HepG2 (cell line): ENCODE results near the gene PIP4K2B. TPM values are rescaled to one million over a fixed set of nuclear protein-coding genes. Genes with fewer than 3 reads are reported as not detected.

Experiments used
- HES4 ChIP-seq: sonication (generic); formaldehyde crosslinking; IDR thresholded peaks from 2 replicates; pipeline ENCODE4 v1.9.0; 2021; ENCODE audit warnings: mild to moderate bottlenecking, missing genetic modification reagents, borderline replicate concordance
- MIER3 ChIP-seq: IDR thresholded peaks from 2 replicates; pipeline ENCODE4 v1.6.1; 2016; ENCODE audit warnings: missing compliant biosample characterization, borderline replicate concordance
- MIXL1 ChIP-seq: IDR thresholded peaks from 2 replicates; pipeline ENCODE4 v1.6.1; 2016
- PHF20 ChIP-seq: sonication (generic); formaldehyde crosslinking; IDR thresholded peaks from 2 replicates; pipeline ENCODE4 v1.5.0; 2020; ENCODE audit warnings: mild to moderate bottlenecking, missing genetic modification reagents
- PRPF4 ChIP-seq: fragments of 200-400 bp; formaldehyde crosslinking; IDR thresholded peaks from 2 replicates; pipeline ENCODE4 v1.6.1; 2016; ENCODE audit warnings: low read length, low read depth; ENCODE audit not compliant: poor library complexity, severe bottlenecking
- SMAD3 ChIP-seq: sonication (generic); formaldehyde crosslinking; IDR thresholded peaks from 2 replicates; pipeline ENCODE4 v1.4.0; 2020; ENCODE audit warnings: missing genetic modification reagents
- ZFP41 ChIP-seq: sonication (generic); formaldehyde crosslinking; IDR thresholded peaks from 2 replicates; pipeline ENCODE4 v1.4.0; 2020; ENCODE audit warnings: mild to moderate bottlenecking, missing genetic modification reagents, borderline replicate concordance
- ZNF101 ChIP-seq: sonication (generic); formaldehyde crosslinking; IDR thresholded peaks from 2 replicates; pipeline ENCODE4 v1.4.0; 2020; ENCODE audit warnings: mild to moderate bottlenecking, low read depth, missing genetic modification reagents, borderline replicate concordance
- ZNF354B ChIP-seq: sonication (generic); formaldehyde crosslinking; IDR thresholded peaks from 2 replicates; pipeline ENCODE4 v1.8.0; 2022; ENCODE audit warnings: mild to moderate bottlenecking, missing genetic modification reagents
- ZNF451 ChIP-seq: sonication (generic); formaldehyde crosslinking; IDR thresholded peaks from 2 replicates; pipeline ENCODE4 v1.5.0; 2020; ENCODE audit warnings: mild to moderate bottlenecking, missing genetic modification reagents
- ZNF552 ChIP-seq: sonication (generic); formaldehyde crosslinking; IDR thresholded peaks from 2 replicates; pipeline ENCODE4 v1.9.0; 2022; ENCODE audit warnings: missing genetic modification reagents, mild to moderate bottlenecking, borderline replicate concordance
- ZNF563 ChIP-seq: sonication (generic); formaldehyde crosslinking; IDR thresholded peaks from 2 replicates; pipeline ENCODE4 v1.8.0; 2022; ENCODE audit warnings: mild to moderate bottlenecking, moderate library complexity, missing genetic modification reagents
- polyA plus RNA-seq, 8 experiments: library from polyadenylated mRNA; depleted of rRNA in 3 of 8; stranded (reverse) in 7 of 8; unstranded in 1 of 8; fragments of >200 nt; fragmentation: Illumina TruSeq in 4 of 8; extraction: Trizol in 4 of 8; gene quantifications; 2 replicates each; pipeline versions ENCODE4 v1.2.1 to v1.2.3, GENCODE V29; 2011 to 2016; ENCODE audit warnings: low read depth in 4 of 8, missing spikeins in 1 of 8, mixed read lengths in 1 of 8; ENCODE audit not compliant: insufficient read depth in 1 of 8
- total RNA-seq, 5 experiments: library from RNA; depleted of rRNA; stranded (reverse); fragments of >200 nt; fragmentation: Illumina TruSeq; extraction: Trizol; gene quantifications; 2 replicates each; pipeline ENCODE4 v1.2.3, GENCODE V29; 2016; ENCODE audit warnings: low read depth in 1 of 5
- TF ChIP-seq, protein P1 (sequence below), 2 experiments: fragments of 450-650 bp in 1 of 2; sonication (generic) in 1 of 2; formaldehyde crosslinking in 1 of 2; IDR thresholded peaks; 2 replicates each; pipeline versions ENCODE4 v1.6.1 to v1.8.0; 2016 to 2022; ENCODE audit warnings: antibody characterized with exemption in 1 of 2, mild to moderate bottlenecking in 1 of 2, missing genetic modification reagents in 1 of 2
- TF ChIP-seq, protein P2 (sequence below): sonication (generic); formaldehyde crosslinking; IDR thresholded peaks from 2 replicates; pipeline ENCODE4 v1.4.0; 2020; ENCODE audit warnings: missing genetic modification reagents; ENCODE audit errors: not compliant biosample characterization
- TF ChIP-seq, protein P3 (sequence below): sonication (generic); formaldehyde crosslinking; conservative IDR thresholded peaks from 2 replicates; pipeline ENCODE4 v1.4.0; 2020; ENCODE audit warnings: missing genetic modification reagents
- TF ChIP-seq, protein P4 (sequence below): sonication (generic); formaldehyde crosslinking; IDR thresholded peaks from 2 replicates; pipeline ENCODE4 v1.4.0; 2020; ENCODE audit warnings: missing genetic modification reagents, low read depth, mild to moderate bottlenecking, borderline replicate concordance

The PIP4K2B gene
- total and polyA plus RNA-seq, 2 of the 13 experiments (the other 11 are each of a cell fraction or from before 2014, with no cell fraction given), result 20.4 to 54.0 TPM

DNA sequence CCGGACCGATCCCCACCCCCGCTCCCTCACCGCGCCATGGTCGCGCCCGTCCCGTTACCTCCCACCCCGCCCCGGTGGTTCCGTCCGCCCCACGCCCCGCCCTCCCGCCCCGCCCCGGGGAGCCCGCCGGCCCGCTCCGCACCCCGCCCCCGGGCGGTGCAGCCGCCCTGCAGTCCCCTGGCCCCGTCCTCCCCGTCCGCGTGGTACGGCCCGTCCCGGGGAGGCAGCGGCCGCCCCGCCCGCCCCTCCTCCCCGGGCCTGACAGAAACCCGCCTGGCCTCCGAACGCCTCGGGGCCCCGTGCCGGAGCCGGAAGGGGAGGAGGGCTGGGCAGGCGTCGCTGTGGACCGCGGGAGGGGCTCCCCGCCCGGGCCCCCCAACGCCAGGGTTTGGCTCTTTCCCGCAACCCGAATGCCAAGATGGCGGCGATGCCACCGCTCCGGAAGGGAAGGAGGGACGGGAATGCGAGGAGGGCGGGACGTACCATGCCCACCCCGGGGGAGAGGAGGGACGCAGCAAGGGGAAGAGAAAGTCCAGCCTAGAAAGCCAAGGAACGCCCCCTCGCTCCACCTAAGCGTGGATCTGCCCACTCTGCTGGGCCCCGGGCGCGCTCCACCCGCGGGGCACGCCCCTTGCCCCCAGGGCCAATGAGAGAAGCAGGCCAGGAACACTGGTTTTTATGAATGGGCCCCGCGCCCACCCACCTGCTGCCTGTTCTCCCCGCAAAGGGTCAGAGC, at the start of gene PIP4K2B (continued):
- TF ChIP-seq, protein P1, sequence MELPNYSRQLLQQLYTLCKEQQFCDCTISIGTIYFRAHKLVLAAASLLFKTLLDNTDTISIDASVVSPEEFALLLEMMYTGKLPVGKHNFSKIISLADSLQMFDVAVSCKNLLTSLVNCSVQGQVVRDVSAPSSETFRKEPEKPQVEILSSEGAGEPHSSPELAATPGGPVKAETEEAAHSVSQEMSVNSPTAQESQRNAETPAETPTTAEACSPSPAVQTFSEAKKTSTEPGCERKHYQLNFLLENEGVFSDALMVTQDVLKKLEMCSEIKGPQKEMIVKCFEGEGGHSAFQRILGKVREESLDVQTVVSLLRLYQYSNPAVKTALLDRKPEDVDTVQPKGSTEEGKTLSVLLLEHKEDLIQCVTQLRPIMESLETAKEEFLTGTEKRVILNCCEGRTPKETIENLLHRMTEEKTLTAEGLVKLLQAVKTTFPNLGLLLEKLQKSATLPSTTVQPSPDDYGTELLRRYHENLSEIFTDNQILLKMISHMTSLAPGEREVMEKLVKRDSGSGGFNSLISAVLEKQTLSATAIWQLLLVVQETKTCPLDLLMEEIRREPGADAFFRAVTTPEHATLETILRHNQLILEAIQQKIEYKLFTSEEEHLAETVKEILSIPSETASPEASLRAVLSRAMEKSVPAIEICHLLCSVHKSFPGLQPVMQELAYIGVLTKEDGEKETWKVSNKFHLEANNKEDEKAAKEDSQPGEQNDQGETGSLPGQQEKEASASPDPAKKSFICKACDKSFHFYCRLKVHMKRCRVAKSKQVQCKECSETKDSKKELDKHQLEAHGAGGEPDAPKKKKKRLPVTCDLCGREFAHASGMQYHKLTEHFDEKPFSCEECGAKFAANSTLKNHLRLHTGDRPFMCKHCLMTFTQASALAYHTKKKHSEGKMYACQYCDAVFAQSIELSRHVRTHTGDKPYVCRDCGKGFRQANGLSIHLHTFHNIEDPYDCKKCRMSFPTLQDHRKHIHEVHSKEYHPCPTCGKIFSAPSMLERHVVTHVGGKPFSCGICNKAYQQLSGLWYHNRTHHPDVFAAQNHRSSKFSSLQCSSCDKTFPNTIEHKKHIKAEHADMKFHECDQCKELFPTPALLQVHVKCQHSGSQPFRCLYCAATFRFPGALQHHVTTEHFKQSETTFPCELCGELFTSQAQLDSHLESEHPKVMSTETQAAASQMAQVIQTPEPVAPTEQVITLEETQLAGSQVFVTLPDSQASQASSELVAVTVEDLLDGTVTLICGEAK (IDR thresholded peaks at IDR 0.05), result no peak
- TF ChIP-seq, protein P1 (CRISPR knock-in tag; IDR thresholded peaks at IDR 0.05), result no peak
- no peak for TF ChIP-seq PRPF4
- TF ChIP-seq, protein P2, sequence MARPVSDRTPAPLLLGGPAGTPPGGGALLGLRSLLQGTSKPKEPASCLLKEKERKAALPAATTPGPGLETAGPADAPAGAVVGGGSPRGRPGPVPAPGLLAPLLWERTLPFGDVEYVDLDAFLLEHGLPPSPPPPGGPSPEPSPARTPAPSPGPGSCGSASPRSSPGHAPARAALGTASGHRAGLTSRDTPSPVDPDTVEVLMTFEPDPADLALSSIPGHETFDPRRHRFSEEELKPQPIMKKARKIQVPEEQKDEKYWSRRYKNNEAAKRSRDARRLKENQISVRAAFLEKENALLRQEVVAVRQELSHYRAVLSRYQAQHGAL (CRISPR knock-in tag), result no peak
- peak; percentile 66 for TF ChIP-seq MIXL1
- peak; percentile 48; the same call in 1 of the 2 replicates for TF ChIP-seq ZNF101 (CRISPR knock-in tag)
- TF ChIP-seq MIER3 (CRISPR knock-in tag), result peak; percentile 83; the same call in 1 of the 2 replicates
- TF ChIP-seq, protein P3, sequence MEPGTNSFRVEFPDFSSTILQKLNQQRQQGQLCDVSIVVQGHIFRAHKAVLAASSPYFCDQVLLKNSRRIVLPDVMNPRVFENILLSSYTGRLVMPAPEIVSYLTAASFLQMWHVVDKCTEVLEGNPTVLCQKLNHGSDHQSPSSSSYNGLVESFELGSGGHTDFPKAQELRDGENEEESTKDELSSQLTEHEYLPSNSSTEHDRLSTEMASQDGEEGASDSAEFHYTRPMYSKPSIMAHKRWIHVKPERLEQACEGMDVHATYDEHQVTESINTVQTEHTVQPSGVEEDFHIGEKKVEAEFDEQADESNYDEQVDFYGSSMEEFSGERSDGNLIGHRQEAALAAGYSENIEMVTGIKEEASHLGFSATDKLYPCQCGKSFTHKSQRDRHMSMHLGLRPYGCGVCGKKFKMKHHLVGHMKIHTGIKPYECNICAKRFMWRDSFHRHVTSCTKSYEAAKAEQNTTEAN, result peak; percentile 56; the same call in 1 of the 2 replicates
- 0 out of 2 replicates have a peak, but pooled peaks have one; percentile 56 for TF ChIP-seq ZFP41
- TF ChIP-seq HES4, result peak; percentile 59
- TF ChIP-seq, protein P4, sequence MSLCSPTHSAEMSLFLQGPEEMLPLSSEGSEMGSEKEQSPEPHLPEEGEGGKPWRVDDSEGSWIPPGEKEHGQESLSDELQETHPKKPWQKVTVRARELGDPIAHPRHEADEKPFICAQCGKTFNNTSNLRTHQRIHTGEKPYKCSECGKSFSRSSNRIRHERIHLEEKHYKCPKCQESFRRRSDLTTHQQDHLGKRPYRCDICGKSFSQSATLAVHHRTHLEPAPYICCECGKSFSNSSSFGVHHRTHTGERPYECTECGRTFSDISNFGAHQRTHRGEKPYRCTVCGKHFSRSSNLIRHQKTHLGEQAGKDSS (CRISPR knock-in tag), result peak; percentile 63
- no peak for TF ChIP-seq ZNF451 (CRISPR knock-in tag)
- TF ChIP-seq SMAD3 (CRISPR knock-in tag), result peak; percentile 73
- peak; percentile 75 for TF ChIP-seq PHF20 (CRISPR knock-in tag)
- TF ChIP-seq ZNF563 (CRISPR knock-in tag), result peak; percentile 77
- 0 out of 2 replicates have a peak, but pooled peaks have one; percentile 81 for TF ChIP-seq ZNF354B (CRISPR knock-in tag)
- TF ChIP-seq ZNF552 (CRISPR knock-in tag), result peak; percentile 76; the same call in 1 of the 2 replicates
